PC-3 (cell line): Measurements from ENCODE around the gene UHRF1. TPM values are rescaled to one million over a fixed set of nuclear protein-coding genes. Genes with fewer than 3 reads are reported as not detected.

Source experiments
- ATAC-seq: fragments of 200-7000 bp; cut with Tn5 transposase; 2 replicates; pipeline ENCODE4 v1.9.1; 2020; ENCODE audit warnings: mild to moderate bottlenecking, moderate library complexity
- Bru-seq: library from RNA; stranded (reverse); fragments of 400-500 nt; gene quantifications from one replicate; lab custom pipeline; 2021; lab: Mats Ljungman, UMichigan
- BruChase-seq, 2 experiments: library from RNA; stranded (reverse); fragments of 400-500 nt; gene quantifications; one replicate each; lab custom pipeline; 2021; lab: Mats Ljungman, UMichigan
- BruUV-seq: library from RNA; stranded (reverse); fragments of 400-500 nt; replicated peaks from 2 replicates; lab custom pipeline; 2021; lab: Mats Ljungman, UMichigan
- CTCF ChIA-PET: fragments of 300-600 bp; sonication (Branson Sonifier 250); formaldehyde crosslinking; loops from one replicate; lab custom pipeline; 2022; ENCODE audit warnings: antibody characterized with exemption; lab: Charles Lee
- POLR2A ChIA-PET: fragments of 300-600 bp; sonication (Branson Sonifier 250); formaldehyde crosslinking; loops from one replicate; lab custom pipeline; 2022; ENCODE audit warnings: antibody characterized with exemption; ENCODE audit not compliant: unreplicated experiment; lab: Charles Lee
- DNase-seq: peaks from one replicate; pipeline ENCODE4 v3.0.0-alpha.2; 2015
- H2AFZ ChIP-seq: fragments of 300-600 bp; sonication (generic); 2 replicates; pipeline ENCODE4 v1.6.0; 2016; ENCODE audit warnings: antibody characterized with exemption, low read length
- H3F3A ChIP-seq: fragments of 300-600 bp; sonication (generic); one replicate; pipeline ENCODE4 v1.6.0; 2017; ENCODE audit warnings: antibody characterized with exemption, low read length, control low read depth, mild to moderate bottlenecking; ENCODE audit not compliant: unreplicated experiment
- H3K27ac ChIP-seq: fragments of 300-600 bp; sonication (generic); 2 replicates; pipeline ENCODE4 v1.5.1; 2016; ENCODE audit warnings: mild to moderate bottlenecking, low read length
- H3K27me3 ChIP-seq: fragments of 300-600 bp; sonication (generic); 2 replicates; pipeline ENCODE4 v1.6.1; 2016; ENCODE audit warnings: low read length, mixed read lengths
- H3K36me3 ChIP-seq: fragments of 300-600 bp; sonication (generic); 2 replicates; pipeline ENCODE4 v1.6.1; 2016; ENCODE audit warnings: low read depth, mixed run types, low read length, mixed read lengths
- H3K4me1 ChIP-seq: fragments of 300-600 bp; sonication (generic); 2 replicates; pipeline ENCODE4 v1.5.1; 2016; ENCODE audit warnings: low read length; ENCODE audit not compliant: insufficient read depth
- H3K4me2 ChIP-seq: fragments of 300-600 bp; sonication (generic); 2 replicates; pipeline ENCODE4 v1.6.0; 2016; ENCODE audit warnings: low read length
- H3K4me3 ChIP-seq: fragments of 300-600 bp; sonication (generic); 2 replicates; pipeline ENCODE4 v1.5.1; 2016; ENCODE audit warnings: mild to moderate bottlenecking, low read length, mixed read lengths
- H3K79me2 ChIP-seq: fragments of 300-600 bp; sonication (generic); 2 replicates; pipeline ENCODE4 v1.6.1; 2017; ENCODE audit warnings: low read length, mixed read lengths
- H3K9ac ChIP-seq: fragments of 300-600 bp; sonication (generic); 2 replicates; pipeline ENCODE4 v1.6.0; 2016; ENCODE audit warnings: mild to moderate bottlenecking, low read length
- H3K9me2 ChIP-seq: fragments of 300-600 bp; sonication (generic); replicated peaks from 2 replicates; pipeline ENCODE4 v1.6.1; 2016; ENCODE audit warnings: mixed run types, low read length, mixed read lengths
- H3K9me3 ChIP-seq: fragments of 300-600 bp; sonication (generic); 2 replicates; pipeline ENCODE4 v1.6.1; 2016; ENCODE audit warnings: low read length, mixed read lengths
- H4K20me1 ChIP-seq: fragments of 300-600 bp; sonication (generic); 2 replicates; pipeline ENCODE4 v1.6.1; 2016; ENCODE audit warnings: low read length, mixed read lengths
- CTCF ChIP-seq: fragments of 300-600 bp; sonication (generic); conservative IDR thresholded peaks from 2 replicates; pipeline ENCODE4 v1.5.1; 2017; ENCODE audit warnings: antibody characterized with exemption, low read depth, mild to moderate bottlenecking, low read length
- EZH2 ChIP-seq: fragments of 300-600 bp; sonication (generic); IDR thresholded peaks from one replicate; pipeline ENCODE4 v1.6.1; 2017; ENCODE audit warnings: antibody characterized with exemption, mild to moderate bottlenecking, low read length; ENCODE audit not compliant: unreplicated experiment
- EZH2phosphoT487 ChIP-seq: fragments of 300-600 bp; sonication (generic); IDR thresholded peaks from 2 replicates; pipeline ENCODE4 v1.6.1; 2018; ENCODE audit warnings: mild to moderate bottlenecking, antibody characterized with exemption, low read length, borderline replicate concordance
- intact Hi-C: fragments of 100-400 bp; cut with micrococcal nuclease; formaldehyde crosslinking; loops from 2 replicates; pipeline ENCODE4 v1.9.0; 2023
- long read RNA-seq: library from polyadenylated mRNA; unstranded; transcript quantifications from one replicate; pipeline ENCODE4 v2.0.0, GENCODE V29; 2021; ENCODE audit not compliant: unreplicated experiment
- total RNA-seq: library from RNA; depleted of rRNA; stranded (reverse); fragments of >200 nt; gene quantifications from 2 replicates; pipeline ENCODE4 v1.2.3, GENCODE V29; 2014; rRNA removed

The UHRF1 gene
- total RNA-seq (163 and 207 TPM in 2 replicates), Bru-seq, nascent RNA (percentile 58 among the genes with signal in this experiment), BruChase-seq, experiment 1, labeled RNA remaining after a 6-hour chase (percentile 72 among the genes with signal in this experiment), BruChase-seq, experiment 2, labeled RNA remaining after a 2-hour chase (percentile 39 among the genes with signal in this experiment)
- long read RNA-seq, transcript UHRF1-203 (17 exons, 2,651 nt), result major isoform, 19 of 45 reads
- long read RNA-seq, transcript UHRF1-205 (17 exons, 3,965 nt), result minor isoform, 13 of 45 reads
- long read RNA-seq, partial matches to known transcripts, result 2 of 45 reads
- long read RNA-seq, other reads (novel, unspliced or antisense), result 6 of 45 reads

GRCh38 chr19:4909156-4909896, at the start of gene UHRF1:
UHRF1 (plus strand) TSS chr19:4909501; CDS start chr19:4910886, 1,385 bp downstream.
- Histone ChIP-seq H3K4me2 (peak within 1 kb of the TSS; percentile 96), H3K9ac (peak within 1 kb of the TSS; percentile 95), H4K20me1 (peaks cover 12% of the 10 kb centered on the region; the same call in 1 of the 2 replicates), H3K27ac (peak within 1 kb of the TSS; percentile 81), H3K36me3 (peaks cover 12% of the 10 kb centered on the region; the same call in 1 of the 2 replicates), H3K9me3 (no peaks in the 10 kb centered on the region), H3K9me2 (no peaks in the 10 kb centered on the region), H3F3A (peaks cover 11% of the 10 kb centered on the region), H3K4me1 (peaks cover 42% of the 10 kb centered on the region), H3K4me3 (peak within 1 kb of the TSS; percentile 78), H3K27me3 (no peaks in the 10 kb centered on the region), H3K79me2 (peaks cover 42% of the 10 kb centered on the region), H2AFZ (peak within 1 kb of the TSS; percentile 64)
- intact Hi-C loops, result no loop called here
- peak; percentile 77 for DNase-seq
- CTCF ChIA-PET, result interaction anchor here (0.6 kb wide), 1 partner anchor 585 kb away, joined by 3 read pairs; no protein-coding TSS in a partner anchor
- peak; percentile 10 for ATAC-seq
- BruUV-seq, result no TSS peak
- POLR2A ChIA-PET, result no interaction called here
- TF ChIP-seq CTCF, result no peak
- no peak for TF ChIP-seq EZH2phosphoT487
- TF ChIP-seq EZH2, result no peak

GRCh38 chr19:4859697-4860096, 49.6 kb upstream of the UHRF1 start:
- ChIA-PET POLR2A (no interaction called here), CTCF (no interaction called here)
- peaks cover 12% of the 10 kb centered on the region for H3K79me2 ChIP-seq
- no peaks in the 10 kb centered on the region for H3K27me3 ChIP-seq
- no peak overlapping the region for H2AFZ ChIP-seq
- no peaks in the 10 kb centered on the region for H3K4me1 ChIP-seq
- no peaks in the 10 kb centered on the region for H3K9me3 ChIP-seq
- H3K27ac ChIP-seq, result no peak overlapping the region
- no peaks in the 10 kb centered on the region for H3F3A ChIP-seq
- H3K36me3 ChIP-seq, result peaks cover 33% of the 10 kb centered on the region
- no peak overlapping the region for H3K4me2 ChIP-seq
- no peaks in the 10 kb centered on the region for H3K9me2 ChIP-seq
- H4K20me1 ChIP-seq, result no peaks in the 10 kb centered on the region
- TF ChIP-seq CTCF (no peak), EZH2 (no peak), EZH2phosphoT487 (no peak)
- intact Hi-C loops, result no loop called here
- DNase-seq (no peak), ATAC-seq (no peak)
- BruUV-seq, result no TSS peak
- no peak overlapping the region for H3K9ac ChIP-seq
- H3K4me3 ChIP-seq, result no peak overlapping the region
